Measurements from ENCODE around the gene AFTPH. TPM values are rescaled to one million over a fixed set of nuclear protein-coding genes. Genes with fewer than 3 reads are reported as not detected.

The AFTPH gene
- polyA plus RNA-seq, 3 donors = 22.3 to 28.6 (median 28.4) TPM

DNA sequence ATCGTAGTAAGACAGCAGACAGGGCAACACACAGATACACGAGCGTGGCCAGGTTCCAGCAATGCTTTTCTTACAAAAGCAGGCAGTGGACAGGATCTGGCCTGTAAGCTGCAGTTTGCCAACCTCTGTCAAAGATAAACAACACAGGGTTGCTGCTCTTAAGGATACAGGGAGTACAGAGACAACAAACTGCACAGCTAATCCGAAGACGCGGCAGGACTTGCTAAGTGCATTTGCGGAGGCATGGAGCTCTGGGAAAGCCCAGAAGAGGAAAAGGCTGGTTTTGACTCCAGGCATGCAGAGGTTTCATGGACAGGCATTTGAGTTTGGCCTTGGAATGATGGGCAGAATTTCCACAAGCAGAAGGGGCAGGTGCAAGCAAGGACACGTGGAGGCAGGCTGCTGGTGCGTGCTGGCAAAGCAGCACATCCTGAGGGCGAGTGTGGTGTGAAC, 105.2 kb downstream of the AFTPH start:
- Histone ChIP-seq H3K4me1 (ENCODE audit: control insufficient read depth in 1 of 2, insufficient read depth in 2 of 2, low read length in 2 of 2) (peaks cover under 1 to 3% of the 10 kb centered on the region in 2 donors), H3K27me3 (ENCODE audit: control insufficient read depth in 2 of 2, insufficient read depth in 2 of 2, low read length in 2 of 2) (no peaks in the 10 kb centered on the region), H2AFZ (ENCODE audit: insufficient read depth, low read depth, low read length, poor library complexity, severe bottlenecking) (no peak overlapping the region), H3K36me3 (replicated peaks in 1 of 2; ENCODE audit: control insufficient read depth in 1 of 2, insufficient read depth in 2 of 2, low read length in 2 of 2) (peaks cover 14 to 38% of the 10 kb centered on the region in 2 donors), H3K79me2 (ENCODE audit: insufficient read depth, low read length) (peaks cover 21% of the 10 kb centered on the region), H3K9ac (ENCODE audit: insufficient read depth, low read length, poor library complexity, severe bottlenecking) (no peak overlapping the region), H4K20me1 (ENCODE audit: insufficient read depth, low read length) (peaks cover 45% of the 10 kb centered on the region), H3K4me2 (replicated peaks; ENCODE audit: extremely low read depth, low read length, poor library complexity, severe bottlenecking) (no peak overlapping the region), H3K9me3 (replicated peaks in 1 of 2; ENCODE audit: control insufficient read depth in 1 of 2, insufficient read depth in 1 of 2, low read length in 2 of 2) (no peaks in the 10 kb centered on the region), H3K4me3 (replicated peaks in 1 of 3; ENCODE audit: low read depth in 2 of 3, low read length in 3 of 3) (no peak overlapping the region), H3K27ac (ENCODE audit: low read depth in 1 of 2, low read length in 2 of 2) (no peak overlapping the region)
- DNase-seq = no peak
- no peaks in the 10 kb centered on the region for H3K9me3 Mint-ChIP-seq
- peak overlapping the region in 1 of 7 donors; percentile 2 for H3K27ac Mint-ChIP-seq
- peaks cover 0 to 3% (median 0%) of the 10 kb centered on the region in 3 donors for H3K27me3 Mint-ChIP-seq (ENCODE audit: low read depth in 3 of 3)
- H3K36me3 Mint-ChIP-seq = peaks cover 28 to 38% of the 10 kb centered on the region in 2 donors
- intact Hi-C loops (cut with micrococcal nuclease) = no loop called here
- peaks cover 14% of the 10 kb centered on the region for H3K4me1 Mint-ChIP-seq
- WGBS (ENCODE audit: insufficient coverage) = 95% methylated on average over 8 of the region's 10 CpGs
- TF ChIP-seq, protein P1, sequence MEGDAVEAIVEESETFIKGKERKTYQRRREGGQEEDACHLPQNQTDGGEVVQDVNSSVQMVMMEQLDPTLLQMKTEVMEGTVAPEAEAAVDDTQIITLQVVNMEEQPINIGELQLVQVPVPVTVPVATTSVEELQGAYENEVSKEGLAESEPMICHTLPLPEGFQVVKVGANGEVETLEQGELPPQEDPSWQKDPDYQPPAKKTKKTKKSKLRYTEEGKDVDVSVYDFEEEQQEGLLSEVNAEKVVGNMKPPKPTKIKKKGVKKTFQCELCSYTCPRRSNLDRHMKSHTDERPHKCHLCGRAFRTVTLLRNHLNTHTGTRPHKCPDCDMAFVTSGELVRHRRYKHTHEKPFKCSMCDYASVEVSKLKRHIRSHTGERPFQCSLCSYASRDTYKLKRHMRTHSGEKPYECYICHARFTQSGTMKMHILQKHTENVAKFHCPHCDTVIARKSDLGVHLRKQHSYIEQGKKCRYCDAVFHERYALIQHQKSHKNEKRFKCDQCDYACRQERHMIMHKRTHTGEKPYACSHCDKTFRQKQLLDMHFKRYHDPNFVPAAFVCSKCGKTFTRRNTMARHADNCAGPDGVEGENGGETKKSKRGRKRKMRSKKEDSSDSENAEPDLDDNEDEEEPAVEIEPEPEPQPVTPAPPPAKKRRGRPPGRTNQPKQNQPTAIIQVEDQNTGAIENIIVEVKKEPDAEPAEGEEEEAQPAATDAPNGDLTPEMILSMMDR (IDR thresholded peaks at IDR 0.05) = no peak
- no peak overlapping the region for H3K4me3 Mint-ChIP-seq

DNA sequence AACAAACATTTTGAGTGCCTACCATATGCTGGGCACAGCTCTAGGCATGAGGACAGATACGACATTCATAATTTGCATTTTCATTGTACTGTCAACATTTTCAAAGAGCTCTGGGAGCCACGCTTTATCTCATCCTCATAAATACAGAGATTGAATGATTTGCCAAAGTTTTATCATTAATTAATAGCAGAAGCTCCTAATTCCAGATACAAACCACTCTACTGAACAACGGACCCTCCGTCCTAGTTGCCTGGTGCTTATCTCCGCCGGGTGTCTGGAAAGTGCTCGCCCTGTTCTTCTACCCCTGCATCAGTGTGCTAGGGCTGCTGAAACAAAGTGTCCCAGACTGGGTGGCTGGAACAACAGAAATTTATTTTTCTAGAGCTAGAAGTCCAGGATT, 105.7 kb downstream of the AFTPH start:
- 96% methylated on average over 5 of the region's 7 CpGs for WGBS (ENCODE audit: insufficient coverage)
- Histone ChIP-seq H3K4me1 (ENCODE audit: control insufficient read depth in 1 of 2, insufficient read depth in 2 of 2, low read length in 2 of 2) (peaks cover 6 to 8% of the 10 kb centered on the region in 2 donors), H3K9me3 (replicated peaks in 1 of 2; ENCODE audit: control insufficient read depth in 1 of 2, insufficient read depth in 1 of 2, low read length in 2 of 2) (no peaks in the 10 kb centered on the region), H3K27me3 (ENCODE audit: control insufficient read depth in 2 of 2, insufficient read depth in 2 of 2, low read length in 2 of 2) (no peaks in the 10 kb centered on the region), H3K4me3 (replicated peaks in 1 of 3; ENCODE audit: low read depth in 2 of 3, low read length in 3 of 3) (no peak overlapping the region), H3K36me3 (replicated peaks in 1 of 2; ENCODE audit: control insufficient read depth in 1 of 2, insufficient read depth in 2 of 2, low read length in 2 of 2) (peaks cover 14 to 43% of the 10 kb centered on the region in 2 donors), H4K20me1 (ENCODE audit: insufficient read depth, low read length) (peaks cover 50% of the 10 kb centered on the region), H3K4me2 (replicated peaks; ENCODE audit: extremely low read depth, low read length, poor library complexity, severe bottlenecking) (no peak overlapping the region), H3K27ac (ENCODE audit: low read depth in 1 of 2, low read length in 2 of 2) (no peak overlapping the region), H3K79me2 (ENCODE audit: insufficient read depth, low read length) (peaks cover 26% of the 10 kb centered on the region), H3K9ac (ENCODE audit: insufficient read depth, low read length, poor library complexity, severe bottlenecking) (no peak overlapping the region), H2AFZ (ENCODE audit: insufficient read depth, low read depth, low read length, poor library complexity, severe bottlenecking) (no peak overlapping the region)
- Mint-ChIP-seq H3K4me3 (no peak overlapping the region), H3K36me3 (peaks cover 32 to 44% of the 10 kb centered on the region in 2 donors), H3K27me3 (ENCODE audit: low read depth in 3 of 3) (peaks cover 0 to 3% (median 0%) of the 10 kb centered on the region in 3 donors), H3K9me3 (no peaks in the 10 kb centered on the region), H3K4me1 (peaks cover 20% of the 10 kb centered on the region), H3K27ac (peak overlapping the region in 1 of 7 donors; percentile 2)
- intact Hi-C loops (cut with micrococcal nuclease) = no loop called here
- no peak for DNase-seq
- TF ChIP-seq, protein P1 (IDR thresholded peaks at IDR 0.05) = no peak
